ENCODE data around the gene SFPQ.
A peak's percentile ranks its signal among the peaks of the same experiment; 100 is the strongest.
"Not testable (repeated sequence)": the region's sequence is repeated elsewhere in the genome, so short reads cannot be mapped to it uniquely, and the experiment has no call there.

Gene SFPQ, protein sequence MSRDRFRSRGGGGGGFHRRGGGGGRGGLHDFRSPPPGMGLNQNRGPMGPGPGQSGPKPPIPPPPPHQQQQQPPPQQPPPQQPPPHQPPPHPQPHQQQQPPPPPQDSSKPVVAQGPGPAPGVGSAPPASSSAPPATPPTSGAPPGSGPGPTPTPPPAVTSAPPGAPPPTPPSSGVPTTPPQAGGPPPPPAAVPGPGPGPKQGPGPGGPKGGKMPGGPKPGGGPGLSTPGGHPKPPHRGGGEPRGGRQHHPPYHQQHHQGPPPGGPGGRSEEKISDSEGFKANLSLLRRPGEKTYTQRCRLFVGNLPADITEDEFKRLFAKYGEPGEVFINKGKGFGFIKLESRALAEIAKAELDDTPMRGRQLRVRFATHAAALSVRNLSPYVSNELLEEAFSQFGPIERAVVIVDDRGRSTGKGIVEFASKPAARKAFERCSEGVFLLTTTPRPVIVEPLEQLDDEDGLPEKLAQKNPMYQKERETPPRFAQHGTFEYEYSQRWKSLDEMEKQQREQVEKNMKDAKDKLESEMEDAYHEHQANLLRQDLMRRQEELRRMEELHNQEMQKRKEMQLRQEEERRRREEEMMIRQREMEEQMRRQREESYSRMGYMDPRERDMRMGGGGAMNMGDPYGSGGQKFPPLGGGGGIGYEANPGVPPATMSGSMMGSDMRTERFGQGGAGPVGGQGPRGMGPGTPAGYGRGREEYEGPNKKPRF

DNA sequence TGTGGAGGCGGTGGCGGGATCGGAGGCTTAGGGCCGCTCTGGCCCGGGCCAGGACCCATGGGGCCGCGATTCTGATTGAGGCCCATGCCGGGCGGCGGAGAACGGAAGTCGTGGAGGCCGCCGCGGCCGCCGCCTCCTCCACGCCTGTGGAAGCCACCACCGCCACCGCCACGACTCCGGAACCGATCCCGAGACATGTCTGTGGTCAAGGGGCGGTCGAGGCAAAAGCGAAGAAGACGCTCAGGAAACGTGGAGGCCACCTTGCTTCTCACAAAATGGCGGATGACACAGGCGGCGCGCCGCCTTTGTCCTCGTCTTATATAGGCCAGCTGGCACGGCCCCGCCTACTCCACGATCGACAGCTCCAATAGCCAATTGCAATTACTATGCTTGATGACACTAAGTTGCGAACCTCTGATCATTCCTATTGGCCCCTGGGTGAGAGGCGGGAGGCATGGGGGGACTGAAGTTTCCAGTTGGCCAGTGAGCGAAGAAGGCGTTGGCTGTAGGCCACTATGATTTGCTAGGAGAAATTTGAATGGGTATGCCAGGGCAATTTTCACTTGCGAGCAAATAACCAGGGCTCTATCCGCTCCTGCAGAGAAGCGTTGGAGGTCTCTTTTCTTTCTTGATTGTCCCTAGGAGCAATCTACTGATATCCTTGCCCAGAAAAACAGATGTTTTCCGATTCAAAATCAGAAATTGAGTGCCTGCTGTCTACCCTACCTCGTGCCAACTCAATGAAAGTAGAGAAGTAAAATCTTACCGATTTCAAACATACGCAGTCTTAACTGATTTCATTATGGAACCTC, at the start of gene SFPQ:
Gene SFPQ, minus strand, starts transcription at position 293 of the 812 bp plus-strand sequence. Its CDS starts 96 bp downstream, at position 197.
- Histone ChIP-seq H3K9ac (ENCODE audit: low read depth, low read length) (peak within 1 kb of the TSS; percentile 98), H3K4me3 (ENCODE audit: low read depth, low read length) (peak within 1 kb of the TSS; percentile 91), H3K9me3 (ENCODE audit: control insufficient read depth, insufficient read depth, low read length) (no peaks in the 10 kb centered on the region), H3K36me3 (ENCODE audit: control insufficient read depth, insufficient read depth, low read length) (peaks cover 38% of the 10 kb centered on the region), H3K27ac (ENCODE audit: low read depth, low read length) (peak within 1 kb of the TSS; percentile 97), H3K4me1 (ENCODE audit: control insufficient read depth, insufficient read depth, low read length) (peaks cover 20% of the 10 kb centered on the region; the same call in 1 of the 2 replicates), H3K27me3 (ENCODE audit: control insufficient read depth, insufficient read depth, low read length) (no peaks in the 10 kb centered on the region)

GRCh38 chr1:35236772-35237171, 43.8 kb upstream of the SFPQ start:
- H3K4me3 ChIP-seq (ENCODE audit: low read depth, low read length); H3K36me3 ChIP-seq (ENCODE audit: control insufficient read depth, insufficient read depth, low read length); H3K9ac ChIP-seq (ENCODE audit: low read depth, low read length); H3K27me3 ChIP-seq (ENCODE audit: control insufficient read depth, insufficient read depth, low read length); H3K9me3 ChIP-seq (ENCODE audit: control insufficient read depth, insufficient read depth, low read length); H3K4me1 ChIP-seq (ENCODE audit: control insufficient read depth, insufficient read depth, low read length); H3K27ac ChIP-seq (ENCODE audit: low read depth, low read length): not testable (repeated sequence)

DNA sequence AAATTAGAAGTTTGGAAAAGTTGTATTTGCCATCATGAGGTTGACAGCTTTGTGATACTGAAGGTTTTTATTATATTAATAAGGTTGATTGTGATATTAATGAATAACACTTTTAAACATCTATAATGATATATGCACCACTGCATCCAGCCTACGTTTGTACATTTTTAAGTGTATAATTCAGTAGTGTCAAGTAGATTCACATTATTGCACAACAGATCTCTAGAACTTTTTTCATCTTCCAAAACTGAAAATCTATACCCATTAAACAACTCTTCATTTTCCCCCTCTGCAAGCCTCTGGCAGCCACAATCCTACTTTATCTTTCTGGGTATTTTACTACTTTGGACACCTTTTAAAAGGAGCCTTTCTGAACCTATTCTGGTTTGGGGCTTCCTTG, 38.3 kb upstream of the SFPQ start:
- Histone ChIP-seq H3K9ac (ENCODE audit: low read depth, low read length) (no peak overlapping the region), H3K36me3 (ENCODE audit: control insufficient read depth, insufficient read depth, low read length) (no peaks in the 10 kb centered on the region), H3K9me3 (ENCODE audit: control insufficient read depth, insufficient read depth, low read length) (no peaks in the 10 kb centered on the region), H3K27me3 (ENCODE audit: control insufficient read depth, insufficient read depth, low read length) (no peaks in the 10 kb centered on the region), H3K4me3 (ENCODE audit: low read depth, low read length) (no peak overlapping the region), H3K4me1 (ENCODE audit: control insufficient read depth, insufficient read depth, low read length) (no peaks in the 10 kb centered on the region), H3K27ac (ENCODE audit: low read depth, low read length) (no peak overlapping the region)

- no peak overlapping the region for H3K27ac ChIP-seq (ENCODE audit: low read depth, low read length)
- no peaks in the 10 kb centered on the region for H3K36me3 ChIP-seq (ENCODE audit: control insufficient read depth, insufficient read depth, low read length)
- no peak overlapping the region for H3K4me3 ChIP-seq (ENCODE audit: low read depth, low read length)
- H3K9me3 ChIP-seq (ENCODE audit: control insufficient read depth, insufficient read depth, low read length), result no peaks in the 10 kb centered on the region
- H3K27me3 ChIP-seq (ENCODE audit: control insufficient read depth, insufficient read depth, low read length), result no peaks in the 10 kb centered on the region
- no peak overlapping the region for H3K9ac ChIP-seq (ENCODE audit: low read depth, low read length)
- no peaks in the 10 kb centered on the region for H3K4me1 ChIP-seq (ENCODE audit: control insufficient read depth, insufficient read depth, low read length)
Measured at GRCh38 chr1:35229587-35230360, 36.8 kb upstream of the SFPQ start.

DNA sequence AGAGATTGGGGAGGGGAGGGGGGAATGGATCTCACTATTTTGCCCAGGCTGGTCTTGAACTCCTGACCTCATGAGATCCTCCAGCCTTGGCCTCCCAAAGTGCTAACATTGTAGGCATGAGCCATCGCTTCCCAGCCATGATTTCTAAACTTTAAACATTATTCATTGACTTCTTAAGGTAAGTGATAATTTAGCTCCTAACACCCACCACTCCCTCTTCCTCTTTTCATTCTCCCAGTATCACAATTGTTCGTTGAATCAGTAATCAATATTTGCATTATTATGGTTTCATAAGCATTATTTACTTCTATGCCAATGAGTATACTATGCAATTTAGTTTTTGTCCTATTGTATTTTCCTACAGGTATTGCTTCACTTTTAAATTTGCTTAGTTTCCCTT, 33.6 kb upstream of the SFPQ start:
- no peak overlapping the region for H3K9ac ChIP-seq (ENCODE audit: low read depth, low read length)
- H3K27me3 ChIP-seq (ENCODE audit: control insufficient read depth, insufficient read depth, low read length), result no peaks in the 10 kb centered on the region
- H3K4me3 ChIP-seq (ENCODE audit: low read depth, low read length), result no peak overlapping the region

GRCh38 chr1:35223084-35223630, 30.2 kb upstream of the SFPQ start:
- Histone ChIP-seq H3K9ac (ENCODE audit: low read depth, low read length) (no peak overlapping the region), H3K36me3 (ENCODE audit: control insufficient read depth, insufficient read depth, low read length) (no peaks in the 10 kb centered on the region), H3K4me1 (ENCODE audit: control insufficient read depth, insufficient read depth, low read length) (peaks cover 24% of the 10 kb centered on the region), H3K27ac (ENCODE audit: low read depth, low read length) (no peak overlapping the region), H3K9me3 (ENCODE audit: control insufficient read depth, insufficient read depth, low read length) (no peaks in the 10 kb centered on the region), H3K4me3 (ENCODE audit: low read depth, low read length) (no peak overlapping the region), H3K27me3 (ENCODE audit: control insufficient read depth, insufficient read depth, low read length) (no peaks in the 10 kb centered on the region)

More for the DNA sequence above, 33.6 kb upstream of the SFPQ start:
- H3K4me1 ChIP-seq (ENCODE audit: control insufficient read depth, insufficient read depth, low read length), result peaks cover 14% of the 10 kb centered on the region
- no peaks in the 10 kb centered on the region for H3K36me3 ChIP-seq (ENCODE audit: control insufficient read depth, insufficient read depth, low read length)
- no peaks in the 10 kb centered on the region for H3K9me3 ChIP-seq (ENCODE audit: control insufficient read depth, insufficient read depth, low read length)
- no peak overlapping the region for H3K27ac ChIP-seq (ENCODE audit: low read depth, low read length)

DNA sequence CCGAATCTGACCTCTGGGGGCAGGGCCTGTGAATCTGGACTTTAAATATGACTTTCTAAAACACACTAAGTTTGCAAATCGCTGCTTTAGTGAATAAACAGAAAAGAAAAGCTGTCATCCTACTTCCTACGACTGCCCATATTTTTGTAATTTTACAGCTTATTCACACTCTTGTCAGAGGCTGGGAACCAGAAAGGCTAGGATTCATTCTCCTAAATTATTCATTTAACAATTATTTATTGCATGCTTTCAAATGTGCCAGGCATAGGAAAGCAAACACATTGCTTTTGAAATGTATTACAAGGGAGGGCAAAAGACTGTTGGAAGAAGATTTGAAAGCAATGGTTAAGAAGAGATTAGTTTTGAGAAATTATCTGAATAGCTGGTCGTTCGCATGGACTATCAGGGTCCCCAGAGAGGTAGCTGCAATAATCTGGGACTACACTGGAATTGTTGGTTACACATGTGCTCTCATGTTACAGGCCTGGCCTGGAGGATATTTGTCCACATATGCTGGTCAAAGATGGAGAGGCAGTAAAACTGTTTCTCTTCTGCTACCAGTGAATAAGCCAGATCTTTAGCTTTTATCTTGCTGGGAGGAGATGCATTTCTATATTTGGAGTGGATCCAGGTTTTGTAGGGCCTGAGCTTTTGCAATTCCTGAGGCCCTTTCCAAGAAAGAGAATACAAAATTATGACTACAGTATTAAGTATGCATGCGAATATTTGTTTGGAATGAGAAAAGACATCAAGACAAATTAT, 29.6 kb upstream of the SFPQ start:
- no peak overlapping the region for H3K9ac ChIP-seq (ENCODE audit: low read depth, low read length)
- H3K27me3 ChIP-seq (ENCODE audit: control insufficient read depth, insufficient read depth, low read length), result no peaks in the 10 kb centered on the region
- no peaks in the 10 kb centered on the region for H3K9me3 ChIP-seq (ENCODE audit: control insufficient read depth, insufficient read depth, low read length)
- H3K4me1 ChIP-seq (ENCODE audit: control insufficient read depth, insufficient read depth, low read length), result peaks cover 24% of the 10 kb centered on the region
- H3K27ac ChIP-seq (ENCODE audit: low read depth, low read length), result peak overlapping the region; percentile 32
- H3K36me3 ChIP-seq (ENCODE audit: control insufficient read depth, insufficient read depth, low read length), result no peaks in the 10 kb centered on the region
- H3K4me3 ChIP-seq (ENCODE audit: low read depth, low read length), result no peak overlapping the region

- no peak overlapping the region; the same call in 1 of the 2 replicates for H3K4me3 ChIP-seq (ENCODE audit: low read depth, low read length)
- H3K27ac ChIP-seq (ENCODE audit: low read depth, low read length), result no peak overlapping the region
- no peaks in the 10 kb centered on the region for H3K9me3 ChIP-seq (ENCODE audit: control insufficient read depth, insufficient read depth, low read length)
- H3K4me1 ChIP-seq (ENCODE audit: control insufficient read depth, insufficient read depth, low read length), result peaks cover 24% of the 10 kb centered on the region
- no peak overlapping the region for H3K9ac ChIP-seq (ENCODE audit: low read depth, low read length)
- H3K27me3 ChIP-seq (ENCODE audit: control insufficient read depth, insufficient read depth, low read length), result no peaks in the 10 kb centered on the region
- no peaks in the 10 kb centered on the region for H3K36me3 ChIP-seq (ENCODE audit: control insufficient read depth, insufficient read depth, low read length)
Measured at GRCh38 chr1:35220976-35221375, 28.0 kb upstream of the SFPQ start.

- Histone ChIP-seq H3K9ac (ENCODE audit: low read depth, low read length) (no peak overlapping the region), H3K27ac (ENCODE audit: low read depth, low read length) (no peak overlapping the region), H3K4me1 (ENCODE audit: control insufficient read depth, insufficient read depth, low read length) (peaks cover 11% of the 10 kb centered on the region)
Measured at GRCh38 chr1:35215346-35215745, 22.4 kb upstream of the SFPQ start.

DNA sequence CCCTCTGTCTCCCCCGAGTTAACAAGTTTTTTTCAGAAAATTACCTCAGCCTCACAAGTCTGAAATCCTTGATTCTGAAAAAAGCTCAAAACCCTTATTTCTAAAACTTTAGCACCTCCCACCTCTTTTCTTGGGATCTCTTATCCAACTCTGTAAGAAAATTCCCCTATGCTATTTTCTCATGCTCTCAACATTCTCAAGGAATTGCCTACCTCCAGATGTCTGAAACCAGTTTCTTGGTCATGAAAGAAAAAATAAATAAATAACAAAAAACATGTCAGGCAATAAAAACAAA, 18.1 kb upstream of the SFPQ start:
- Histone ChIP-seq H3K27ac (ENCODE audit: low read depth, low read length) (no peak overlapping the region), H3K4me3 (ENCODE audit: low read depth, low read length) (no peak overlapping the region), H3K4me1 (ENCODE audit: control insufficient read depth, insufficient read depth, low read length) (peaks cover 17% of the 10 kb centered on the region), H3K9me3 (ENCODE audit: control insufficient read depth, insufficient read depth, low read length) (no peaks in the 10 kb centered on the region), H3K27me3 (ENCODE audit: control insufficient read depth, insufficient read depth, low read length) (no peaks in the 10 kb centered on the region), H3K9ac (ENCODE audit: low read depth, low read length) (peak overlapping the region; percentile 57; the same call in 1 of the 2 replicates), H3K36me3 (ENCODE audit: control insufficient read depth, insufficient read depth, low read length) (no peaks in the 10 kb centered on the region)

More at GRCh38 chr1:35215346-35215745, 22.4 kb upstream of the SFPQ start:
- H3K36me3 ChIP-seq (ENCODE audit: control insufficient read depth, insufficient read depth, low read length), result no peaks in the 10 kb centered on the region
- no peaks in the 10 kb centered on the region for H3K9me3 ChIP-seq (ENCODE audit: control insufficient read depth, insufficient read depth, low read length)
- no peaks in the 10 kb centered on the region for H3K27me3 ChIP-seq (ENCODE audit: control insufficient read depth, insufficient read depth, low read length)
- H3K4me3 ChIP-seq (ENCODE audit: low read depth, low read length), result no peak overlapping the region
